ENCODE results near the gene OR6B1.
"Not testable (repeated sequence)": the region's sequence is repeated elsewhere in the genome, so short reads cannot be mapped to it uniquely, and the experiment has no call there.

Gene OR6B1

GRCh38 chr7:144050093-144050492 lies 50.0 kb downstream of the OR6B1 start:
- no peak for DNase-seq

GRCh38 chr7:144050884-144051283 lies 50.8 kb downstream of the OR6B1 start:
- not testable (repeated sequence) for DNase-seq

GRCh38 chr7:144057954-144058353 lies 57.8 kb downstream of the OR6B1 start:
- DNase-seq, result no peak
